ENCODE measurements around the gene ACOT11. TPM values are rescaled to one million over a fixed set of nuclear protein-coding genes. Genes with fewer than 3 reads are reported as not detected.

The ACOT11 gene
- total RNA-seq, 1 donor from 2014 or later: 8.4 TPM

- no peak for DNase-seq
These were observed 101.3 kb downstream of the ACOT11 start for GRCh38 chr1:54649130-54649898.

GRCh38 chr1:54649921-54650320 lies 101.9 kb downstream of the ACOT11 start:
- DNase-seq: no peak

- no peak for DNase-seq
These were observed 102.4 kb downstream of the ACOT11 start for GRCh38 chr1:54650417-54650816.

- DNase-seq: no peak
These were observed 103.6 kb downstream of the ACOT11 start for GRCh38 chr1:54651608-54652007.

GRCh38 chr1:54652168-54652567 lies 104.1 kb downstream of the ACOT11 start:
- DNase-seq: no peak

- DNase-seq: no peak
These were observed 105.0 kb downstream of the ACOT11 start for GRCh38 chr1:54653036-54653435.

- DNase-seq: no peak
These were observed 110.3 kb downstream of the ACOT11 start for GRCh38 chr1:54658164-54658913.

Small RNA genes within 50 kb of the gene (small RNA-seq; reads per million reads assigned to genes)
- not detected for gene AC099796.2 (ENCODE audit: low replicate concordance)

Other genes starting within 250 kb of the ACOT11 start
- 21.7 TPM for gene SSBP3, start 141.8 kb upstream of the ACOT11 start, total RNA-seq
- gene FAM151A, start 75.3 kb downstream of the ACOT11 start, total RNA-seq: not detected
- gene MROH7, start 93.6 kb downstream of the ACOT11 start, total RNA-seq: 2.4 TPM
- gene TTC4, start 167.6 kb downstream of the ACOT11 start, total RNA-seq: 14.4 TPM
- gene PARS2, start 216.3 kb downstream of the ACOT11 start, total RNA-seq: 2.5 TPM

Measured in skin of body (tissue), 3 donors.